Chondrocyte (in vitro differentiated cells): ENCODE results near the gene UBL7. TPM values are rescaled to one million over a fixed set of nuclear protein-coding genes. Genes with fewer than 3 reads are reported as not detected.

ENCODE experiments used
- DNase-seq: peaks from one replicate; pipeline ENCODE4 v3.0.0; 2021; ENCODE audit warnings: mixed read lengths, low spot score
- H3K27ac Mint-ChIP-seq: one replicate; pipeline ENCODE4 v1.8.0; 2021; ENCODE audit warnings: mild to moderate bottlenecking, moderate library complexity, mixed read lengths; ENCODE audit not compliant: unreplicated experiment
- H3K27me3 Mint-ChIP-seq: 2 replicates; pipeline ENCODE4 v1.8.0; 2021; ENCODE audit warnings: low read depth, mixed read lengths
- H3K36me3 Mint-ChIP-seq: 2 replicates; pipeline ENCODE4 v1.8.0; 2021; ENCODE audit warnings: low read depth, mixed read lengths
- H3K4me1 Mint-ChIP-seq: 2 replicates; pipeline ENCODE4 v1.8.0; 2021; ENCODE audit warnings: low read depth, mild to moderate bottlenecking, mixed read lengths
- H3K4me3 Mint-ChIP-seq: one replicate; pipeline ENCODE4 v1.8.0; 2021; ENCODE audit warnings: mild to moderate bottlenecking, moderate library complexity, mixed read lengths; ENCODE audit not compliant: unreplicated experiment
- H3K9me3 Mint-ChIP-seq: 2 replicates; pipeline ENCODE4 v1.8.0; 2021; ENCODE audit warnings: low read depth, mixed read lengths
- CTCF ChIP-seq: fragments of 200-600 bp; sonication (generic); IDR thresholded peaks from 2 replicates; pipeline ENCODE4 v1.5.0; 2021; ENCODE audit warnings: antibody characterized with exemption, mild to moderate bottlenecking, moderate library complexity
- total RNA-seq: library from RNA; stranded (reverse); gene quantifications from 3 replicates; pipeline ENCODE4 v1.2.1, GENCODE V29; 2021

Gene UBL7
- total RNA-seq, 1 donor from 2014 or later = 30.0 TPM

GRCh38 chr15:74443100-74443909 is 17.7 kb downstream of the UBL7 start:
- H3K4me1 Mint-ChIP-seq = peaks cover 5% of the 10 kb centered on the region
- TF ChIP-seq CTCF = no peak
- H3K36me3 Mint-ChIP-seq = peaks cover 24% of the 10 kb centered on the region
- H3K27ac Mint-ChIP-seq = no peak overlapping the region
- DNase-seq = peak; percentile 26
- no peaks in the 10 kb centered on the region for H3K9me3 Mint-ChIP-seq
- H3K27me3 Mint-ChIP-seq = peaks cover 5% of the 10 kb centered on the region
- no peak overlapping the region for H3K4me3 Mint-ChIP-seq

- DNase-seq = peak; percentile 40
- H3K4me3 Mint-ChIP-seq = no peak overlapping the region
- TF ChIP-seq CTCF = no peak
Observed at GRCh38 chr15:74442604-74443003, 18.4 kb downstream of the UBL7 start.

GRCh38 chr15:74442063-74442462 is 18.9 kb downstream of the UBL7 start:
- H3K4me3 Mint-ChIP-seq = no peak overlapping the region
- H3K36me3 Mint-ChIP-seq = peaks cover 16% of the 10 kb centered on the region
- TF ChIP-seq CTCF = no peak
- no peaks in the 10 kb centered on the region for H3K9me3 Mint-ChIP-seq
- peak; percentile 29 for DNase-seq
- no peak overlapping the region for H3K27ac Mint-ChIP-seq
- H3K4me1 Mint-ChIP-seq = peaks cover 5% of the 10 kb centered on the region
- peaks cover 5% of the 10 kb centered on the region for H3K27me3 Mint-ChIP-seq

More at GRCh38 chr15:74442604-74443003, 18.4 kb downstream of the UBL7 start:
- Mint-ChIP-seq H3K9me3 (no peaks in the 10 kb centered on the region), H3K36me3 (peaks cover 17% of the 10 kb centered on the region), H3K27ac (no peak overlapping the region), H3K27me3 (peaks cover 5% of the 10 kb centered on the region), H3K4me1 (peaks cover 5% of the 10 kb centered on the region)

- no peak for TF ChIP-seq CTCF
- peaks cover 5% of the 10 kb centered on the region for H3K4me1 Mint-ChIP-seq
- peaks cover 5% of the 10 kb centered on the region for H3K27me3 Mint-ChIP-seq
- peaks cover 11% of the 10 kb centered on the region for H3K36me3 Mint-ChIP-seq
- H3K4me3 Mint-ChIP-seq = no peak overlapping the region
- DNase-seq = peak; percentile 51
- no peaks in the 10 kb centered on the region for H3K9me3 Mint-ChIP-seq
- H3K27ac Mint-ChIP-seq = no peak overlapping the region
Observed at GRCh38 chr15:74441248-74441941, 19.6 kb downstream of the UBL7 start.

GRCh38 chr15:74438721-74439316 is 22.1 kb downstream of the UBL7 start:
- peak; percentile 96 for TF ChIP-seq CTCF
- Mint-ChIP-seq H3K27ac (no peak overlapping the region), H3K4me3 (no peak overlapping the region), H3K36me3 (no peaks in the 10 kb centered on the region), H3K27me3 (peaks cover 5% of the 10 kb centered on the region), H3K9me3 (no peaks in the 10 kb centered on the region), H3K4me1 (peaks cover 13% of the 10 kb centered on the region)
- DNase-seq = peak; percentile 55
